Neural crest cell (in vitro differentiated cells): ENCODE results near the gene NFIB. TPM values are rescaled to one million over a fixed set of nuclear protein-coding genes. Genes with fewer than 3 reads are reported as not detected.

Source experiments
- DNase-seq: peaks from one replicate; pipeline ENCODE4 v3.0.0; 2021; ENCODE audit warnings: low read depth, mixed read lengths, low spot score
- H3K27ac Mint-ChIP-seq: one replicate; pipeline ENCODE4 v1.8.0; 2021; ENCODE audit warnings: mild to moderate bottlenecking, mixed read lengths; ENCODE audit not compliant: unreplicated experiment
- H3K27me3 Mint-ChIP-seq: 2 replicates; pipeline ENCODE4 v1.8.0; 2021; ENCODE audit warnings: low read depth, mild to moderate bottlenecking, mixed read lengths
- H3K36me3 Mint-ChIP-seq: 2 replicates; pipeline ENCODE4 v1.8.0; 2021; ENCODE audit warnings: low read depth, mild to moderate bottlenecking, mixed read lengths
- H3K4me1 Mint-ChIP-seq: 2 replicates; pipeline ENCODE4 v1.8.0; 2021; ENCODE audit warnings: mixed read lengths
- H3K4me3 Mint-ChIP-seq: one replicate; pipeline ENCODE4 v1.8.0; 2021; ENCODE audit warnings: mild to moderate bottlenecking, mixed read lengths
- H3K9me3 Mint-ChIP-seq: 2 replicates; pipeline ENCODE4 v1.8.0; 2021; ENCODE audit warnings: mixed read lengths
- CTCF ChIP-seq: fragments of 200-600 bp; sonication (generic); conservative IDR thresholded peaks from 2 replicates; pipeline ENCODE4 v1.5.0; 2021; ENCODE audit warnings: antibody characterized with exemption, mild to moderate bottlenecking
- total RNA-seq: library from RNA; stranded (reverse); gene quantifications from 2 replicates; pipeline ENCODE4 v1.2.1, GENCODE V29; 2021

The NFIB gene
- total RNA-seq, 1 donor from 2014 or later: 3.7 TPM

GRCh38 chr9:14249527-14249926, 64.4 kb downstream of the NFIB start:
- TF ChIP-seq CTCF: no peak
- no peak for DNase-seq
- no peaks in the 10 kb centered on the region for H3K4me1 Mint-ChIP-seq
- H3K36me3 Mint-ChIP-seq: no peaks in the 10 kb centered on the region
- no peaks in the 10 kb centered on the region for H3K27me3 Mint-ChIP-seq
- no peak overlapping the region for H3K27ac Mint-ChIP-seq
- no peak overlapping the region for H3K4me3 Mint-ChIP-seq
- H3K9me3 Mint-ChIP-seq: no peaks in the 10 kb centered on the region

GRCh38 chr9:14248149-14248548, 65.8 kb downstream of the NFIB start:
- Mint-ChIP-seq H3K4me1 (no peaks in the 10 kb centered on the region), H3K27ac (no peak overlapping the region), H3K36me3 (no peaks in the 10 kb centered on the region), H3K4me3 (no peak overlapping the region), H3K27me3 (no peaks in the 10 kb centered on the region), H3K9me3 (no peaks in the 10 kb centered on the region)
- no peak for DNase-seq
- no peak for TF ChIP-seq CTCF

- H3K4me3 Mint-ChIP-seq: no peak overlapping the region
- H3K4me1 Mint-ChIP-seq: no peaks in the 10 kb centered on the region
- no peak for TF ChIP-seq CTCF
- no peak for DNase-seq
- no peaks in the 10 kb centered on the region for H3K9me3 Mint-ChIP-seq
- H3K36me3 Mint-ChIP-seq: no peaks in the 10 kb centered on the region
- H3K27me3 Mint-ChIP-seq: no peaks in the 10 kb centered on the region
- no peak overlapping the region for H3K27ac Mint-ChIP-seq
Measured at GRCh38 chr9:14247577-14247976, 66.4 kb downstream of the NFIB start.

- no peaks in the 10 kb centered on the region for H3K27me3 Mint-ChIP-seq
- H3K4me3 Mint-ChIP-seq: no peak overlapping the region
- H3K4me1 Mint-ChIP-seq: no peaks in the 10 kb centered on the region
- no peaks in the 10 kb centered on the region for H3K9me3 Mint-ChIP-seq
- H3K36me3 Mint-ChIP-seq: no peaks in the 10 kb centered on the region
- no peak overlapping the region for H3K27ac Mint-ChIP-seq
- no peak for DNase-seq
- TF ChIP-seq CTCF: no peak
Measured at GRCh38 chr9:14246951-14247350, 67.0 kb downstream of the NFIB start.

GRCh38 chr9:14245901-14246525, 67.9 kb downstream of the NFIB start:
- Mint-ChIP-seq H3K4me1 (no peaks in the 10 kb centered on the region), H3K36me3 (no peaks in the 10 kb centered on the region), H3K9me3 (no peaks in the 10 kb centered on the region), H3K27ac (no peak overlapping the region), H3K4me3 (no peak overlapping the region), H3K27me3 (no peaks in the 10 kb centered on the region)
- no peak for DNase-seq
- no peak for TF ChIP-seq CTCF
